Body of pancreas (tissue), 4 donors: ENCODE measurements around the gene LETM1.

ENCODE experiments used
- POLR2A ChIP-seq, 3 donors: fragments of 450-650 bp; IDR thresholded peaks; one replicate each; pipeline ENCODE4 v1.6.1; 2016; ENCODE audit warnings: antibody characterized with exemption in 3 of 3, mild to moderate bottlenecking in 2 of 3
- TF ChIP-seq, protein P1 (sequence below), 7 experiments: fragments of 450-650 bp in 4 of 7; fragments of 200-600 bp in 3 of 7; sonication (generic) in 3 of 7; IDR thresholded peaks; one replicate each; pipeline ENCODE4 v1.5.1; 2016 to 2019; ENCODE audit warnings: antibody characterized with exemption in 7 of 7

- TF ChIP-seq, protein P1, sequence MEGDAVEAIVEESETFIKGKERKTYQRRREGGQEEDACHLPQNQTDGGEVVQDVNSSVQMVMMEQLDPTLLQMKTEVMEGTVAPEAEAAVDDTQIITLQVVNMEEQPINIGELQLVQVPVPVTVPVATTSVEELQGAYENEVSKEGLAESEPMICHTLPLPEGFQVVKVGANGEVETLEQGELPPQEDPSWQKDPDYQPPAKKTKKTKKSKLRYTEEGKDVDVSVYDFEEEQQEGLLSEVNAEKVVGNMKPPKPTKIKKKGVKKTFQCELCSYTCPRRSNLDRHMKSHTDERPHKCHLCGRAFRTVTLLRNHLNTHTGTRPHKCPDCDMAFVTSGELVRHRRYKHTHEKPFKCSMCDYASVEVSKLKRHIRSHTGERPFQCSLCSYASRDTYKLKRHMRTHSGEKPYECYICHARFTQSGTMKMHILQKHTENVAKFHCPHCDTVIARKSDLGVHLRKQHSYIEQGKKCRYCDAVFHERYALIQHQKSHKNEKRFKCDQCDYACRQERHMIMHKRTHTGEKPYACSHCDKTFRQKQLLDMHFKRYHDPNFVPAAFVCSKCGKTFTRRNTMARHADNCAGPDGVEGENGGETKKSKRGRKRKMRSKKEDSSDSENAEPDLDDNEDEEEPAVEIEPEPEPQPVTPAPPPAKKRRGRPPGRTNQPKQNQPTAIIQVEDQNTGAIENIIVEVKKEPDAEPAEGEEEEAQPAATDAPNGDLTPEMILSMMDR (IDR thresholded peaks at IDR 0.05) = no peak
- no peak for TF ChIP-seq POLR2A (IDR thresholded peaks at IDR 0.05)
Measured at GRCh38 chr4:1797861-1798579, 57.9 kb downstream of the LETM1 start.
